Neuronal stem cell (in vitro differentiated cells): ENCODE results near the gene GFPT2.

Experiments used
- DNase-seq: peaks from one replicate; pipeline ENCODE4 v3.0.0-alpha.2; 2013; ENCODE audit warnings: low spot score
- H2AFZ ChIP-seq: one replicate; pipeline ENCODE4 v1.6.1; 2013; ENCODE audit warnings: mild to moderate bottlenecking, low read length, inconsistent platforms
- H2AK5ac ChIP-seq: 2 replicates; pipeline ENCODE4 v1.6.1; 2013; ENCODE audit warnings: low read depth, mild to moderate bottlenecking, inconsistent platforms, low read length, moderate library complexity, mixed read lengths
- H2BK120ac ChIP-seq: 2 replicates; pipeline ENCODE4 v1.6.1; 2013; ENCODE audit warnings: low read depth, mild to moderate bottlenecking, inconsistent platforms, low read length, moderate library complexity, mixed read lengths
- H2BK12ac ChIP-seq: one replicate; pipeline ENCODE4 v1.6.1; 2013; ENCODE audit warnings: low read length, inconsistent platforms
- H2BK15ac ChIP-seq: 2 replicates; pipeline ENCODE4 v1.6.1; 2013; ENCODE audit warnings: mild to moderate bottlenecking, low read length, inconsistent platforms, mixed read lengths
- H2BK5ac ChIP-seq: one replicate; pipeline ENCODE4 v1.6.1; 2013; ENCODE audit warnings: inconsistent platforms, mild to moderate bottlenecking, low read length, moderate library complexity
- H3K14ac ChIP-seq: one replicate; pipeline ENCODE4 v1.6.1; 2013; ENCODE audit warnings: low read length, inconsistent platforms
- H3K18ac ChIP-seq: 2 replicates; pipeline ENCODE4 v1.6.1; 2013; ENCODE audit warnings: low read length, inconsistent platforms
- H3K23ac ChIP-seq: 2 replicates; pipeline ENCODE4 v1.6.1; 2013; ENCODE audit warnings: low read depth, mild to moderate bottlenecking, mixed read lengths, low read length, inconsistent platforms; ENCODE audit not compliant: poor library complexity
- H3K27ac ChIP-seq: replicated peaks from 3 replicates; pipeline ENCODE4 v1.5.1; 2013; ENCODE audit warnings: low read length, inconsistent platforms
- H3K27me3 ChIP-seq, 3 experiments: 2 replicates each; pipeline ENCODE4 v1.6.1; 2013; ENCODE audit warnings: low read length in 3 of 3, mild to moderate bottlenecking in 2 of 3, inconsistent platforms in 1 of 3, low read depth in 1 of 3, mixed read lengths in 1 of 3, moderate library complexity in 1 of 3; ENCODE audit not compliant: control insufficient read depth in 3 of 3, insufficient read depth in 3 of 3
- H3K36me3 ChIP-seq, 2 donors: replicated peaks in 1 of 2; 2 replicates each; pipeline ENCODE4 v1.6.1; 2013; ENCODE audit warnings: low read length in 2 of 2; ENCODE audit not compliant: control insufficient read depth in 2 of 2, insufficient read depth in 2 of 2
- H3K4ac ChIP-seq: 2 replicates; pipeline ENCODE4 v1.6.1; 2013; ENCODE audit warnings: inconsistent platforms, mild to moderate bottlenecking, low read length, moderate library complexity
- H3K4me1 ChIP-seq, 2 donors: 1 replicate in 1 of 2; 2 replicates in 1 of 2; pipeline ENCODE4 v1.6.1; 2013; ENCODE audit warnings: low read length in 2 of 2, low read depth in 1 of 2; ENCODE audit not compliant: control insufficient read depth in 2 of 2, insufficient read depth in 1 of 2
- H3K4me2 ChIP-seq: one replicate; pipeline ENCODE4 v1.6.1; 2013; ENCODE audit warnings: mild to moderate bottlenecking, low read length, inconsistent platforms; ENCODE audit not compliant: insufficient read depth, poor library complexity, severe bottlenecking
- H3K4me3 ChIP-seq, 2 donors: 2 replicates each; pipeline ENCODE4 v1.5.1; 2013; ENCODE audit warnings: low read length in 2 of 2, mild to moderate bottlenecking in 2 of 2, inconsistent platforms in 1 of 2, moderate library complexity in 1 of 2
- H3K79me1 ChIP-seq: one replicate; pipeline ENCODE4 v1.6.1; 2013; ENCODE audit warnings: low read depth, mild to moderate bottlenecking, inconsistent platforms, low read length, moderate library complexity
- H3K9ac ChIP-seq: one replicate; pipeline ENCODE4 v1.6.1; 2013; ENCODE audit warnings: mild to moderate bottlenecking, low read depth, low read length, inconsistent platforms; ENCODE audit not compliant: poor library complexity
- H3K9me3 ChIP-seq, 2 donors: replicated peaks in 1 of 2; 2 replicates each; pipeline versions ENCODE3 to v1.6.1; 2013; ENCODE audit warnings: low read length in 2 of 2, mild to moderate bottlenecking in 2 of 2, inconsistent platforms in 1 of 2, low read depth in 1 of 2, mixed read lengths in 1 of 2, moderate library complexity in 1 of 2; ENCODE audit not compliant: control insufficient read depth in 2 of 2, insufficient read depth in 1 of 2
- H4K8ac ChIP-seq: one replicate; pipeline ENCODE4 v1.6.1; 2013; ENCODE audit warnings: low read depth, mild to moderate bottlenecking, inconsistent platforms, low read length, moderate library complexity
- H4K91ac ChIP-seq: one replicate; pipeline ENCODE4 v1.6.1; 2013; ENCODE audit warnings: low read length, low read depth, mild to moderate bottlenecking, inconsistent platforms; ENCODE audit not compliant: poor library complexity
- WGBS, 2 donors: extraction: QIAGEN DNeasy Blood & Tissue Kit; methylation state at CpG; one replicate each; pipeline ENCODE4 v1.1.7; 2013; ENCODE audit warnings: missing lambda C conversion rate in 2 of 2, mixed read lengths in 1 of 2; ENCODE audit not compliant: insufficient read length in 2 of 2, insufficient replicate concordance in 1 of 2; ENCODE audit errors: extremely low coverage in 2 of 2; 5-methylcytosine and 5-hydroxymethylcytosine counted together

The GFPT2 gene

GRCh38 chr5:180287868-180288267 lies 65.3 kb downstream of the GFPT2 start:
- H3K9ac ChIP-seq: no peak overlapping the region
- no peak overlapping the region for H3K4me3 ChIP-seq
- H2AK5ac ChIP-seq: no peak overlapping the region
- H4K8ac ChIP-seq: no peak overlapping the region
- H2BK5ac ChIP-seq: no peak overlapping the region
- no peak overlapping the region for H3K14ac ChIP-seq
- no peak for DNase-seq
- peaks cover 0 to 6% of the 10 kb centered on the region in 2 donors for H3K4me1 ChIP-seq
- peaks cover 9% of the 10 kb centered on the region for H3K79me1 ChIP-seq
- H2AFZ ChIP-seq: no peak overlapping the region
- H3K27me3 ChIP-seq: no peaks in the 10 kb centered on the region
- H3K23ac ChIP-seq: no peak overlapping the region
- H2BK120ac ChIP-seq: no peak overlapping the region
- no peak overlapping the region for H3K4me2 ChIP-seq
- WGBS, 2 donors: no CpG with 5 or more reads among the region's 7 CpGs
- no peak overlapping the region for H3K27ac ChIP-seq
- no peak overlapping the region for H4K91ac ChIP-seq
- no peak overlapping the region for H2BK12ac ChIP-seq
- H3K4ac ChIP-seq: no peak overlapping the region
- peaks cover 8 to 51% of the 10 kb centered on the region in 2 donors for H3K36me3 ChIP-seq
- H3K18ac ChIP-seq: no peak overlapping the region
- no peak overlapping the region for H2BK15ac ChIP-seq
- H3K9me3 ChIP-seq: peaks cover 2 to 34% of the 10 kb centered on the region in 2 donors

- no peak overlapping the region for H3K14ac ChIP-seq
- no peak overlapping the region for H3K9ac ChIP-seq
- no peak overlapping the region for H2BK15ac ChIP-seq
- H3K27ac ChIP-seq: no peak overlapping the region
- no peak overlapping the region for H2AK5ac ChIP-seq
- no peak overlapping the region for H3K4me2 ChIP-seq
- no peak overlapping the region for H4K8ac ChIP-seq
- DNase-seq: no peak
- no peak overlapping the region for H3K4ac ChIP-seq
- H2AFZ ChIP-seq: no peak overlapping the region
- peaks cover 2 to 38% of the 10 kb centered on the region in 2 donors for H3K9me3 ChIP-seq
- H3K4me3 ChIP-seq: no peak overlapping the region
- no peak overlapping the region for H3K18ac ChIP-seq
- no peak overlapping the region for H4K91ac ChIP-seq
- WGBS, 2 donors: no CpG with 5 or more reads among the region's 2 CpGs
- no peak overlapping the region for H2BK5ac ChIP-seq
- H2BK120ac ChIP-seq: no peak overlapping the region
- peaks cover 12% of the 10 kb centered on the region for H3K79me1 ChIP-seq
- H3K4me1 ChIP-seq: peaks cover 0 to 6% of the 10 kb centered on the region in 2 donors
- no peak overlapping the region for H3K23ac ChIP-seq
- no peak overlapping the region for H2BK12ac ChIP-seq
- H3K36me3 ChIP-seq: peaks cover 8 to 56% of the 10 kb centered on the region in 2 donors
- no peaks in the 10 kb centered on the region for H3K27me3 ChIP-seq
These were observed 65.7 kb downstream of the GFPT2 start for GRCh38 chr5:180287404-180287803.

GRCh38 chr5:180284149-180284548 lies 69.0 kb downstream of the GFPT2 start:
- no peak for DNase-seq
- Histone ChIP-seq H3K27me3 (no peaks in the 10 kb centered on the region), H2BK12ac (no peak overlapping the region), H3K9me3 (peaks cover 2 to 65% of the 10 kb centered on the region in 2 donors), H3K4me3 (peak overlapping the region in 1 of 2 donors; percentile 7), H2AK5ac (no peak overlapping the region), H3K23ac (peak overlapping the region; percentile 85), H2BK120ac (no peak overlapping the region), H2BK5ac (no peak overlapping the region), H2AFZ (no peak overlapping the region), H3K27ac (no peak overlapping the region), H3K4me2 (no peak overlapping the region), H3K79me1 (peaks cover 7% of the 10 kb centered on the region), H4K8ac (no peak overlapping the region), H3K36me3 (peaks cover 17 to 88% of the 10 kb centered on the region in 2 donors), H3K18ac (no peak overlapping the region), H3K14ac (peak overlapping the region; percentile 60), H3K4ac (no peak overlapping the region), H4K91ac (no peak overlapping the region), H3K4me1 (no peaks in the 10 kb centered on the region), H3K9ac (peak overlapping the region; percentile 31), H2BK15ac (no peak overlapping the region)
- WGBS, 2 donors: no CpG with 5 or more reads among the region's 10 CpGs

DNA sequence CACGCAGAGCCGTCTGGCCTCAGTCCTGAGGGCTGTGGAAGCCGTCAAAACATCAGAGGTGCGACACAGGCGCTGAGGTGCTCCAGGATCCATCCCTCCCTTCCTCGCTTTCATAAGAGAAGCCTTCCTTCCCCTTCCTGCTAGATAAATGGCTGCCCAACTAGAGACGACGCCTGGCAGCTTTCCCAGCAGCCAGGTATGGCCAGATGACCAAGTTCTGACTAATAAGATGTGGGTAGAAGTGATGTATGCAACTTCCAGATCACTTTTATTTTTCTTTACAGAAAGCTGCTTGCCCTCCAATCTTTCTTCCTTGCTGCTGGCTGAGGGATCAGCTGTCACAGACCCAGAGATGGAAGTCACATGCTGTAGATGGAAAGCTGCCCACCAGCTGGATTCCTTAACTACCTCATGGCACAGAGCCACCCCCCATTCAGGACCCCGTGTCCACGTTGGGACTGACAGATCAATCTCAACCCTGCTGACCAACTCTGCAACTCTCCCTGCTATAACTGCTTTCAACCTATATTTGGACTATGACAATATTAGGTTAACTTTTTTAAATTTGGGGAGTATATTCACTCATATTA lies 70.0 kb downstream of the GFPT2 start:
- Histone ChIP-seq H3K18ac (no peak overlapping the region), H3K9me3 (peaks cover 2 to 62% of the 10 kb centered on the region in 2 donors), H3K9ac (no peak overlapping the region), H2BK120ac (no peak overlapping the region), H2AK5ac (no peak overlapping the region), H2BK12ac (no peak overlapping the region), H3K23ac (no peak overlapping the region), H4K8ac (no peak overlapping the region), H3K4me2 (no peak overlapping the region), H2BK15ac (no peak overlapping the region), H4K91ac (no peak overlapping the region), H3K4me1 (no peaks in the 10 kb centered on the region), H3K36me3 (peaks cover 17 to 92% of the 10 kb centered on the region in 2 donors), H3K4ac (no peak overlapping the region), H3K27me3 (no peaks in the 10 kb centered on the region), H2AFZ (no peak overlapping the region), H3K27ac (no peak overlapping the region), H2BK5ac (peak overlapping the region; percentile 39), H3K4me3 (no peak overlapping the region), H3K14ac (no peak overlapping the region), H3K79me1 (peaks cover 7% of the 10 kb centered on the region)
- WGBS, 2 donors: no CpG with 5 or more reads among the region's 10 CpGs
- no peak for DNase-seq
